Natural killer cell (primary cell): ENCODE measurements around the gene CLNK. TPM values are rescaled to one million over a fixed set of nuclear protein-coding genes. Genes with fewer than 3 reads are reported as not detected.
A peak's percentile ranks its signal among the peaks of the same experiment; 100 is the strongest.

ENCODE experiments used
- ATAC-seq, 3 donors: fragments of 150-1000 bp in 2 of 3; fragments of 200-7000 bp in 1 of 3; cut with Tn5 transposase; 1 replicate in 1 of 3; 2 replicates in 2 of 3; pipeline ENCODE4 v1.10.0; 2021; ENCODE audit warnings: mild to moderate bottlenecking in 2 of 3, moderate library complexity in 2 of 3
- DNase-seq, 2 donors: peaks; one replicate each; pipeline versions ENCODE4 v3.0.0 to v3.0.0-alpha.2; 2013 to 2021; ENCODE audit warnings: mixed read lengths in 1 of 2
- H3K27ac ChIP-seq: one replicate; pipeline ENCODE4 v1.5.1; 2013; ENCODE audit warnings: mild to moderate bottlenecking, low read length
- H3K27me3 ChIP-seq: one replicate; pipeline ENCODE4 v1.6.1; 2013; ENCODE audit warnings: low read length; ENCODE audit not compliant: control insufficient read depth, insufficient read depth
- H3K36me3 ChIP-seq: one replicate; pipeline ENCODE4 v1.6.1; 2013; ENCODE audit warnings: low read length; ENCODE audit not compliant: control insufficient read depth, insufficient read depth
- H3K4me1 ChIP-seq: one replicate; pipeline ENCODE4 v1.6.1; 2013; ENCODE audit warnings: low read length; ENCODE audit not compliant: control insufficient read depth, insufficient read depth
- H3K4me3 ChIP-seq: one replicate; pipeline ENCODE4 v1.5.1; 2013; ENCODE audit warnings: low read length
- H3K9me3 ChIP-seq: one replicate; pipeline ENCODE4 v1.6.1; 2013; ENCODE audit warnings: low read length; ENCODE audit not compliant: control insufficient read depth, insufficient read depth
- H3K27ac Mint-ChIP-seq, 2 donors: one replicate each; pipeline ENCODE4 v1.8.0; 2022; ENCODE audit warnings: mild to moderate bottlenecking in 2 of 2, mixed read lengths in 2 of 2, moderate library complexity in 1 of 2
- H3K27me3 Mint-ChIP-seq, 2 donors: one replicate each; pipeline ENCODE4 v1.8.0; 2022; ENCODE audit warnings: low read depth in 2 of 2, mixed read lengths in 2 of 2
- H3K36me3 Mint-ChIP-seq: one replicate; pipeline ENCODE4 v1.8.0; 2022; ENCODE audit warnings: mixed read lengths
- H3K4me1 Mint-ChIP-seq, 2 donors: one replicate each; pipeline ENCODE4 v1.8.0; 2022; ENCODE audit warnings: mixed read lengths in 2 of 2
- H3K4me3 Mint-ChIP-seq: one replicate; pipeline ENCODE4 v1.8.0; 2022; ENCODE audit warnings: mild to moderate bottlenecking, moderate library complexity, mixed read lengths
- H3K9me3 Mint-ChIP-seq, 2 donors: one replicate each; pipeline ENCODE4 v1.8.0; 2022; ENCODE audit warnings: mixed read lengths in 2 of 2
- WGBS: methylation state at CpG from one replicate; pipeline ENCODE4 v1.1.7; 2013; ENCODE audit warnings: missing lambda C conversion rate; ENCODE audit not compliant: insufficient coverage; 5-methylcytosine and 5-hydroxymethylcytosine counted together
- intact Hi-C: fragments of 100-400 bp; cut with micrococcal nuclease; formaldehyde crosslinking; loops from one replicate; pipeline ENCODE4 v1.14.2; 2022
- total RNA-seq, 4 donors: library from RNA; stranded (reverse); fragments of 120-200 nt in 1 of 4; gene quantifications; one replicate each; pipeline versions ENCODE4 v1.2.3 to v1.2.4, GENCODE V29; 2013 to 2022
- TF ChIP-seq, protein P1 (sequence below): fragments of 200-600 bp; IDR thresholded peaks from one replicate; pipeline ENCODE4 v1.8.0; 2022; ENCODE audit warnings: antibody characterized with exemption

CLNK gene
- total RNA-seq, 3 donors from 2014 or later (not counting 1 experiment from before 2014, with no cell fraction given), result 1.00 to 1.1 (median 1.0) TPM

DNA sequence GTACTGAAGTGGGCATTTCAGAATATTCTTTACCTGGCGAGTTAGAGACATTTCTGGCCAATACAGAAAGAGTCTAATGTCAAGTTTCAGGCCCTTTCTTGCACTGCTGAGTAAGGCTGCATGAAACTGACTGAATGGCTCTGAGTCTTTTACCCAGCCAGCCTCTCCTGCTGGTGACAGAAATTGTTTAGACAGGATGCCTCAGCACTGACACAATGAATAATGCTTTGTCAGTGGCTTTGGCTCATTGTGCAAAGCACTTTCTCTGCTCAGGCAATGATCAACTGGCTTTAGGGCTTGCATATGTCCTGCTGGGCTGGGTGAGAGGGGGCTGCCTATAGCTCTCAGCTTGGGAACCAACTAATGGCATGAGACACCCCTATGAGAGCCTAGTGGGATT lies 45.5 kb downstream of the CLNK start:
- Mint-ChIP-seq H3K36me3 (no peaks in the 10 kb centered on the region), H3K27me3 (no peaks in the 10 kb centered on the region), H3K9me3 (no peaks in the 10 kb centered on the region), H3K4me3 (no peak overlapping the region), H3K4me1 (peaks cover 0 to 9% of the 10 kb centered on the region in 2 donors), H3K27ac (no peak overlapping the region)
- no peak overlapping the region for H3K4me3 ChIP-seq
- ATAC-seq, result no peak
- no peak for DNase-seq
- H3K27me3 ChIP-seq, result no peaks in the 10 kb centered on the region
- intact Hi-C loops, result no loop called here
- H3K4me1 ChIP-seq, result peaks cover 5% of the 10 kb centered on the region
- no peaks in the 10 kb centered on the region for H3K36me3 ChIP-seq
- H3K9me3 ChIP-seq, result no peaks in the 10 kb centered on the region
- 91% methylated on average over 1 of the region's 1 CpG for WGBS
- TF ChIP-seq, protein P1, sequence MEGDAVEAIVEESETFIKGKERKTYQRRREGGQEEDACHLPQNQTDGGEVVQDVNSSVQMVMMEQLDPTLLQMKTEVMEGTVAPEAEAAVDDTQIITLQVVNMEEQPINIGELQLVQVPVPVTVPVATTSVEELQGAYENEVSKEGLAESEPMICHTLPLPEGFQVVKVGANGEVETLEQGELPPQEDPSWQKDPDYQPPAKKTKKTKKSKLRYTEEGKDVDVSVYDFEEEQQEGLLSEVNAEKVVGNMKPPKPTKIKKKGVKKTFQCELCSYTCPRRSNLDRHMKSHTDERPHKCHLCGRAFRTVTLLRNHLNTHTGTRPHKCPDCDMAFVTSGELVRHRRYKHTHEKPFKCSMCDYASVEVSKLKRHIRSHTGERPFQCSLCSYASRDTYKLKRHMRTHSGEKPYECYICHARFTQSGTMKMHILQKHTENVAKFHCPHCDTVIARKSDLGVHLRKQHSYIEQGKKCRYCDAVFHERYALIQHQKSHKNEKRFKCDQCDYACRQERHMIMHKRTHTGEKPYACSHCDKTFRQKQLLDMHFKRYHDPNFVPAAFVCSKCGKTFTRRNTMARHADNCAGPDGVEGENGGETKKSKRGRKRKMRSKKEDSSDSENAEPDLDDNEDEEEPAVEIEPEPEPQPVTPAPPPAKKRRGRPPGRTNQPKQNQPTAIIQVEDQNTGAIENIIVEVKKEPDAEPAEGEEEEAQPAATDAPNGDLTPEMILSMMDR, result no peak
- no peak overlapping the region for H3K27ac ChIP-seq

DNA sequence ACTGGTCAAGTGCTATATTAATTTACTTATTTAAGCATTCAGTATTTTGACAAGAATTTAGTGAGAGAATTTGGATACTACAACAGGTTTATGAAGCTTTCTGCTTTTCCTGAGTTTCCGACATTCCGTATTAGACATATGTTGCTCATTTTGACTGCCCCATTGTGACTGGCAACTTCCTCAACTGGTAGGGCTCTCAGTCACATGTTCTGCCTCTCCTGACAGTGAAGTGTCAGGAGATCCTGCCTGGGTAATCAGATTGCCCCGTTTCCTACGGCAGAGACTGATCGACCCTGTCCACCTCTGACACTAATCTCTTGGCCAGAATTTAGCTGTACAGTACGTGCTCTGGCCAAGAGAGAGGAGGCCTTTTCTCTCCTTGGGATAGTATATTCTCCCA lies 49.5 kb downstream of the CLNK start:
- 93% methylated on average over 5 of the region's 6 CpGs for WGBS
- intact Hi-C loops, result no loop called here
- Histone ChIP-seq H3K9me3 (no peaks in the 10 kb centered on the region), H3K36me3 (no peaks in the 10 kb centered on the region), H3K4me3 (no peak overlapping the region), H3K4me1 (no peaks in the 10 kb centered on the region), H3K27me3 (no peaks in the 10 kb centered on the region), H3K27ac (no peak overlapping the region)
- Mint-ChIP-seq H3K4me3 (no peak overlapping the region), H3K9me3 (no peaks in the 10 kb centered on the region), H3K4me1 (peaks cover 8 to 13% of the 10 kb centered on the region in 2 donors), H3K27ac (no peak overlapping the region), H3K36me3 (no peaks in the 10 kb centered on the region), H3K27me3 (peaks cover 0 to 7% of the 10 kb centered on the region in 2 donors)
- ATAC-seq (no peak), DNase-seq (no peak)
- TF ChIP-seq, protein P1, result no peak

DNA sequence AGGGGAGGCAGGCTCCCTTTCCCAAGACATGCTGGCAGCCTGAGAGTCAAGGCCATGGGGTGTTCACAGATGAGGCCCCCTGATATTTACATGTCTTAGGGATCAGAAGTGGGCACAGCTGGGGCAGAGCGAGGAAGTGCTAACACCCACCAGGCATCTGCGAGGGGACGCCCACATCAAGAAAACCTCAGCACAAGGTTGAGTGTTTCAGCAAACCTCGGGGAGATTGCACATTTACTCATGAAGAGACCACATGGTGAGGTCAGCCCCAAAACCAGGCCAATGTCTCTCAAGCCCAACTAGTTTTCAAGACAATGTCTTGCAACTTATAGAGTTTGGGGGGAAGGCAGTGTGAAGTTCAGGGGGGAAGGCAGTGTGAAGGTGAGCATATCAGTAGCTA lies 55.2 kb downstream of the CLNK start:
- Histone ChIP-seq H3K4me3 (no peak overlapping the region), H3K27ac (no peak overlapping the region), H3K9me3 (no peaks in the 10 kb centered on the region), H3K36me3 (no peaks in the 10 kb centered on the region), H3K4me1 (peaks cover 16% of the 10 kb centered on the region), H3K27me3 (no peaks in the 10 kb centered on the region)
- DNase-seq (peak in 1 of 2 donors; percentile 4), ATAC-seq (peak; percentile 49 to 86 (median 50))
- intact Hi-C loops, result no loop called here
- Mint-ChIP-seq H3K4me3 (peak overlapping the region; percentile 25), H3K27ac (no peak overlapping the region), H3K9me3 (no peaks in the 10 kb centered on the region), H3K36me3 (no peaks in the 10 kb centered on the region), H3K27me3 (peaks cover 0 to 7% of the 10 kb centered on the region in 2 donors), H3K4me1 (peaks cover 34 to 40% of the 10 kb centered on the region in 2 donors)
- TF ChIP-seq, protein P1, result no peak
- 6% methylated on average over 4 of the region's 4 CpGs for WGBS

DNA sequence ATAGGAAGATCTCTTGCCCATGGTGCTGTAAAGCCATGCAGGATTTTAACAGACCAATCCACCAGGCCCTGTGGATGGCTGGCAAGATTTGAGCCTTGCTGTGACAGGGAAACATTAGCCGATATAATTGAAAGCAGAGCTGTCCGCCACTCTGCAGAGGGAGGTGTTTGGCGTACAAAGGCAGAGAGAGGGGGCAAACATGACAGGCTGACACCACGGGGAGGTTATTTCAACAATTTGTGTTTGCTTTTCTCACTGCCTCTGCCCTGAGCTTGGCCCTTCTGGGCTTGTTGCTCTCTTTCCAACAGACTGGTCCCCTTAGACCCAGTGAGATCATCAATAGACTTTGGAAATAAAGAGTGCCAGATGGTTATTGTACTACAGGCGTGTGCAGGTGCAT lies 59.4 kb downstream of the CLNK start:
- no peak overlapping the region for H3K27ac Mint-ChIP-seq
- TF ChIP-seq, protein P1, result no peak
- Histone ChIP-seq H3K27ac (no peak overlapping the region), H3K9me3 (no peaks in the 10 kb centered on the region), H3K27me3 (no peaks in the 10 kb centered on the region), H3K4me3 (no peak overlapping the region), H3K36me3 (no peaks in the 10 kb centered on the region), H3K4me1 (peaks cover 16% of the 10 kb centered on the region)
- no peak overlapping the region for H3K4me3 Mint-ChIP-seq
- peaks cover 21 to 31% of the 10 kb centered on the region in 2 donors for H3K4me1 Mint-ChIP-seq
- no peak for DNase-seq
- H3K36me3 Mint-ChIP-seq, result no peaks in the 10 kb centered on the region
- 69% methylated on average over 5 of the region's 5 CpGs for WGBS
- no peaks in the 10 kb centered on the region for H3K9me3 Mint-ChIP-seq
- intact Hi-C loops, result no loop called here
- peaks cover 0 to 3% of the 10 kb centered on the region in 2 donors for H3K27me3 Mint-ChIP-seq
- ATAC-seq, result no peak
